HG03565 (cell line): Measurements from ENCODE around the gene NFIA.

Experiments
- ATAC-seq: cut with Tn5 transposase; IDR thresholded peaks from one replicate; pipeline ENCODE4 v1.9.1; 2021; ENCODE audit warnings: mild to moderate bottlenecking, moderate library complexity; ENCODE audit not compliant: unreplicated experiment

The NFIA gene

DNA sequence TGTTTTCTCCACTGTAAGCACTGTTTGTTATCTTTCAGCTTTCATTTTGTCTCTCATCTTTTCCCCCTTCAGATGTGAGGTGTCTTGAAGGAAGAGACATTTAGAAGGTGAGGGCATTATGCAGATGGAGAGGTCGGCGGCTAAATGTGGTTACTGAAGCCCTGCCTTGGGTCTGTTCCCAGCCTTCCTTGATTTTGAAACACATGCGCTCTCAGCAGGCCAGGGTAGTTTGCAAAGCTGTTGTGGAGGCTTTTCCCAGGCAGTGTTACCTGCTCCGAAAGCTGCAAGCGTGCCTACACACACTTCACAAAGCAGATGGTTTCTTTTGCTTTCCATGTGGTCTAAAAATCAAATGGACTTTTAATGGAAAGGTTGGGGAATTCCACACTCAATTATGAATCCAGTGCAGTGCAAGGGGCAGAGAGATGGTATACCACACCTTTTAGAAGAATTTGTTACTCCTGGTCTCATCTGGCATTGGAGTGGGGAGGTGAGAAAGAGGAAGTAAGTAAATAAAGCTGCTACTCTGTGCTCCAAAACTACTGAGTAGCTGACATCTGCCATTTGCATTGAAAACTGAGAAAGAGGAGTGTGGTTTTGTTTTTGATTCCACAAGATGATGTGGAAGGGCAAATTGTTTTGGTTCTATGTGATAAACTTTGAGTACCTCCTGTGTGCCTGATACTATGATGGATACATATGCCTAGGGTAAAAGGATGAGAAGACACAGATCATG is 91.9 kb downstream of the NFIA start:
- ATAC-seq, result no peak

DNA sequence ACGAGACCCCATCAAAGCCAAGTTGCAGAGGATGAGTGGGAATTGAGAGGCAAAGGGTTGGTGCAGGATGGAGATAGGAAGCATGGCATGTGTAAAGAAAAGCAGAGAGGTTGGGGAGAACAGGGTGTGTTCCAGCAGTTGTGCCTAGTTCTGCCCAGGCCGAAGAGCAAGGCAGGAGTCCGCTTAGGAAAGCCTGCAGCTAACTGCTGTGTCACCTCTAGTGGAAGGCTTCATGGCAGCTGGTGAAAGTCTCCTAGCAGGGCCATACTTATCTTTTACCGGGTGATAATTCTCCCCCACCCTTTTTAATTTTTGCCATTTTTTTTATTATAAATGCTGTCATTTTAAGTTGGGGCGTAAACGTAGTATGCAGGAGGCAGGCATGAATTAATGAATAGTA is 93.6 kb downstream of the NFIA start:
- ATAC-seq, result no peak

DNA sequence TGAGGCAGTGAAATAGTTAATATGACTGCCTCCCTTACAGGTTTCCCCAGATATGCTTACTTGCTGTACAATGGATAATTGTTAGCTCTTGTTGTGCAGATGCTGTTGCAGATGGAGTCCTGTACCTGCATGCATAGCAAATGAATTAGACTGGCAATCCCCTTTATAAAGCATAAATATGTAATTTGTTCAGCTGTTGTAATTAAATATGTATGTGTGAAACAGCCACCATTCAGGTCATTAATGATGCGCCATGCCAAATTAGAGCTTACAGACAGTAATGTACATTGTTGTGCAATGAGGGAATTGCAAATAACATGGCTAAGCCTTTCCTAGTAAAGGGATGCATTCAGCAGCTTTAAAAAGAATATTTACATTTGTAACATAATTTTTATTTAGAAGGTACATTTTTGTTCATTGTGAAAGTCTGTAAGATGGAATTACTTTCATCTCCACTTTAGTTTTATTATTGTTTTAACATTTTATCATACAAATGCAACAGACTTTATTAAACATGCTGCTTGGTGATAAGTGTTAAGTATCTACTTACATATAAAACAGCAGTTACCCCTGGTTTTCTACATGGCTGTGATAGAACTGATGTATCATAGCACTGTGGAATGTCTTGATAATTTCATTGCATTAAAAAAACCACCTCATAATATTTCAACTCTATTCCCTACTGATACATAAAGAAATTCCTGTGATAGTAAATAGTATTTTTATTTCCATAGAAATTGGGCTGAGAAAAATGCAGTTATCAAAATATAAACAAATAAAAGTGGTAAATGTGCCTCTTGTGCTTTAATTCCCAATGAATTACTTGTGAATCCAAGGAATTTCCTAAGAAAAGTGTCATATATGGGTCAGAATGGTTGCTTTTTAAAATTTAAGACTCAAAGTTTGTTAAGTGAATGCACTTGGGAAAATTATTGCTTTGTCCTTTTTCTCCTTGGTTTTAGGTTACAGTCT is 99.0 kb downstream of the NFIA start:
- ATAC-seq, result no peak

GRCh38 chr1:61182049-61182448 is 99.7 kb downstream of the NFIA start:
- ATAC-seq, result no peak

- no peak for ATAC-seq
These were observed 100.1 kb downstream of the NFIA start for GRCh38 chr1:61182480-61182879.

DNA sequence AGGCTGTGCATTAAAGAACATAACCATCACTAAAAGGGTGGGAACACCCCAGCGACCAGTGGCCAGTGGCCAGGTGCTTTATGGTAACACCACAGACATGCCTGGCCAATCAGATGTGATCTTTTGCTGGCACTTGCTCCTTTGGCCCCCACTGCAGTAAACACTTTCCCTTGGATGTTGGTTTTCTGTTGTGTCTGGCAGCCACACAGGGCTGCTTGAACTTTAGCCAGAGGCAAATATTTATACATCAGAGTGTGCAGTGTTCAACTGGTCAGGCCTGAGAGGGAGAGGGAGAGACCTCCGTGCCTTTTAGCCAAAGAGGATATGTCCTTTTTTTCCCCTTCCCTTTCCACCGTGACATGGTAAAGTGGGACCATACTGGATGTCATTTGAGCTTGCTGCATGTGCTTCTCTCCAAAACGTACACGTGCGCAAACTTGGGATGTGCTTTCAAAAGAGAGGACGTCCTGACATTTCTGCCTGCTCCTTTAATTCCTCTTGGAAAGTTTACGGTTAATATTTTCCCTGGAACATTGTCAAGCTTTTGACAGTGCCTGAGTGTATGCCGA is 101.2 kb downstream of the NFIA start:
- ATAC-seq, result no peak

- no peak for ATAC-seq
These were observed 101.8 kb downstream of the NFIA start for GRCh38 chr1:61184040-61184713.

- ATAC-seq, result no peak
These were observed 102.3 kb downstream of the NFIA start for GRCh38 chr1:61184714-61185106.

- ATAC-seq, result no peak
These were observed 104.4 kb downstream of the NFIA start for GRCh38 chr1:61186753-61187152.

GRCh38 chr1:61187352-61188086 is 105.2 kb downstream of the NFIA start:
- no peak for ATAC-seq

DNA sequence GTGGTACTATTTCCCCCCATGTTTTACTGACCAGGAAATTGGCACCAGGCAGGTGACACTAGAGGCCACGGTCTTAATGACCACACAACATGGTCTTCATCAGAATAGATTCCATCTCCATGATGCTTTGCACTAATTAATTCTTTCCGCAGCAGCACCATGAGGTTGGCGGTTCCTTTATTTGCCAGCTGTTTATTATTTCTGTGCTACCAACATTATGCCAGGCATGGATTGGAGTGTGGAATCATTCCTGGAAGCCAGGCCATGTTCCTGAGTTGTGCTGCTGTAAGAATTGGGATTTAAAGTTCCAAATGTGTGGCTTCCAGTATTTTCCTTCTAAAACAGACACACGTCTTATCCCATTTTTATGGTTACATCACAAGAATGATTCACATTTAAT is 107.8 kb downstream of the NFIA start:
- ATAC-seq, result no peak

- no peak for ATAC-seq
These were observed 108.5 kb downstream of the NFIA start for GRCh38 chr1:61190618-61191432.

GRCh38 chr1:61191433-61191720 is 109.0 kb downstream of the NFIA start:
- ATAC-seq, result no peak

DNA sequence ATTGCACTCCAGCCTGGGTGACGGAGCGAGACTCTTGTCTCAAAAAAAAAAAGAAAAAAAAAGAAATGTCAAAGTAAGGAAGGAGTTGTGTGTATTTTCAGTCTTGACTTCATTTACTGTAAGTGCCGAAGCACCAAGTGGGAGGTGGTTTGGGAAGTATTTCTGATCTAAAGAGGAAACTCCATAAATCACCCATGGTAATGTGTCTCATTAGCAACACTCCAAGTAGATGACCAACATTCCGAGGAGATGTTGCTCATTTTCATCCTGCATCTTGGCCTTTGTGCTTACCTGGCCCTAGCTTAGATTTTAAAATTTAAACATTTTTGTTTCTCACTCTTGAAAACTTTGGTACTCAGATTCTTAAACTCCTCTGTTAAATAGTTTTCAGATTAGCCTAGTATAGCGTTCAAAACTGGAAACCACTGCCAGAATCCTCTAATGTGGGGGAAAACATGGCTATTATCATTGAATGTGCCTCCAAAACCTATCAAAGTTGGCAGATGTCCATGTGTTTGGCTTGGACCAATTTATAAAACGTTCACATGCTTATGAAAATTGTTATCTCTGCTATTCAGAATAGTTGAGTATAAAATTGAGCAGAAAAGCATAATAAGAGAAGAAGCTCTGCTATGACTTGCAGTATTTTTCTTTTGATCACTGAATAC is 110.4 kb downstream of the NFIA start:
- no peak for ATAC-seq

- no peak for ATAC-seq
These were observed 111.4 kb downstream of the NFIA start for GRCh38 chr1:61193808-61194207.

GRCh38 chr1:61198554-61198953 is 116.2 kb downstream of the NFIA start:
- ATAC-seq, result no peak

GRCh38 chr1:61201035-61201434 is 118.7 kb downstream of the NFIA start:
- ATAC-seq, result no peak

DNA sequence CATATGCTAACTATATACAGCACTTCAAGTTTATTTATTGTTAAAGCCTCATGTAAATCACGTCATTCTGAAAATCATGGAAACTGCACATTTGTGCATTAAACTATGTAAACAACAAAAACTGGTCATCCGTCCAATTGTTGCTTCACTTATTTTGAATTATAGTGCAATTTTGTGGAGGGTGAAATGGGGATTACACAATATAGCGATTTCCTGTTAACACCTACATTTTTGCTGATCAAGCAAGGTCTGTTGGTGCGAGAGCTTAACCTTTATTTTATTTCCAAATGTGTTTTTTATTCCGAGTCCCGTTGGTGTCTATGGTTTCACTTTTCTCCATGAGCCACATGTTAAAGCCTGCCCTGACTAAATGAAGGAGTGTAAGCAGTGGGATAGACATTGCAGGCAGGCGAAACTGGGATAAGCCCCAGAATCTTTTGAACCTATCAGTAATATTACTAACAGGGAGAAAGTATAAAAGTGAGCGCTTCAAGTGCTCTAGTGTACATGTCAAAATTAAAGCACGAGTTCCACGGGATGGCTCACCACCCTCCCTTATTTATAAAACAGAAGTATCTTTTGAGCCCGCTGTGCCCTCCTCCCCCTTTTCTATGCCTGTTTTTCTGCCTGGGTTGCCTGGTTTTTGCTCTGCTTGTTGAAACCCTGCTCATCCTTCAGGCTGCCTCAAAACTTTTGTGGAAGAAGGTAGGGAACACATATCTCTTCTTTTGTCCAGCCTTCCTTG is 120.7 kb downstream of the NFIA start:
- no peak for ATAC-seq

- no peak for ATAC-seq
These were observed 122.2 kb downstream of the NFIA start for GRCh38 chr1:61204528-61204927.
